GM12892 (cell line): ENCODE data around the gene KCNH1.
"Not testable (repeated sequence)": the region's sequence is repeated elsewhere in the genome, so short reads cannot be mapped to it uniquely, and the experiment has no call there.

Experiments
- DNase-seq: peaks from one replicate; pipeline ENCODE4 v3.0.0; 2011; ENCODE audit not compliant: insufficient read length
- FAIRE-seq: peaks from 2 replicates; lab custom pipeline; 2011; peaks lifted over from hg19 to GRCh38; lab: Jason Lieb, UNC
- POLR2A ChIP-seq: IDR thresholded peaks from 2 replicates; pipeline ENCODE4 v1.6.1; 2011; ENCODE audit warnings: low read depth, low read length, control low read depth
- POLR2AphosphoS5 ChIP-seq: IDR thresholded peaks from 2 replicates; pipeline ENCODE4 v1.6.1; 2011; ENCODE audit warnings: low read depth, low read length, control low read depth
- TAF1 ChIP-seq: IDR thresholded peaks from 2 replicates; pipeline ENCODE4 v1.6.1; 2011; ENCODE audit warnings: low read depth, mild to moderate bottlenecking, control low read depth, low read length, borderline replicate concordance

Gene KCNH1

GRCh38 chr1:210992837-210993236 lies 141.1 kb downstream of the KCNH1 start:
- TF ChIP-seq TAF1, result no peak
- TF ChIP-seq POLR2A, result no peak
- TF ChIP-seq POLR2AphosphoS5, result no peak
- DNase-seq, result no peak
- FAIRE-seq, result no peak

GRCh38 chr1:210989905-210990304 lies 144.0 kb downstream of the KCNH1 start:
- FAIRE-seq (no peak), DNase-seq (no peak)
- TF ChIP-seq POLR2AphosphoS5 (no peak), POLR2A (no peak), TAF1 (no peak)

- FAIRE-seq (no peak), DNase-seq (no peak)
- TF ChIP-seq TAF1 (no peak), POLR2AphosphoS5 (no peak), POLR2A (no peak)
These were observed 152.5 kb downstream of the KCNH1 start for GRCh38 chr1:210981490-210981889.

GRCh38 chr1:210980082-210980481 lies 153.9 kb downstream of the KCNH1 start:
- TF ChIP-seq POLR2A, result no peak
- no peak for TF ChIP-seq POLR2AphosphoS5
- TF ChIP-seq TAF1, result no peak
- DNase-seq (no peak), FAIRE-seq (no peak)

- no peak for FAIRE-seq
- DNase-seq, result no peak
- TF ChIP-seq TAF1 (no peak), POLR2A (no peak), POLR2AphosphoS5 (no peak)
These were observed 155.0 kb downstream of the KCNH1 start for GRCh38 chr1:210978974-210979354.

- FAIRE-seq (no peak), DNase-seq (no peak)
- TF ChIP-seq POLR2AphosphoS5 (no peak), POLR2A (no peak), TAF1 (no peak)
These were observed 155.5 kb downstream of the KCNH1 start for GRCh38 chr1:210978316-210978973.

- TF ChIP-seq POLR2A, result no peak
- no peak for TF ChIP-seq POLR2AphosphoS5
- DNase-seq (no peak), FAIRE-seq (no peak)
These were observed 182.7 kb downstream of the KCNH1 start for GRCh38 chr1:210951279-210951678.

GRCh38 chr1:210949940-210950546 lies 183.9 kb downstream of the KCNH1 start:
- not testable (repeated sequence) for FAIRE-seq
- DNase-seq, result peak; percentile 14

- no peak for FAIRE-seq
These were observed 184.5 kb downstream of the KCNH1 start for GRCh38 chr1:210949489-210949888.

GRCh38 chr1:210949039-210949438 lies 184.9 kb downstream of the KCNH1 start:
- no peak for FAIRE-seq
- no peak for DNase-seq
- TF ChIP-seq TAF1 (no peak), POLR2A (no peak), POLR2AphosphoS5 (no peak)

More at GRCh38 chr1:210949489-210949888, 184.5 kb downstream of the KCNH1 start:
- TF ChIP-seq POLR2AphosphoS5, result no peak
- no peak for TF ChIP-seq TAF1
- no peak for TF ChIP-seq POLR2A
- DNase-seq, result no peak

- TF ChIP-seq TAF1 (no peak), POLR2A (no peak), POLR2AphosphoS5 (no peak)
- DNase-seq (no peak), FAIRE-seq (no peak)
These were observed 189.7 kb downstream of the KCNH1 start for GRCh38 chr1:210944252-210944651.

- FAIRE-seq, result no peak
- DNase-seq, result no peak
- no peak for TF ChIP-seq TAF1
- no peak for TF ChIP-seq POLR2AphosphoS5
- no peak for TF ChIP-seq POLR2A
These were observed 191.4 kb downstream of the KCNH1 start for GRCh38 chr1:210942513-210942912.

GRCh38 chr1:210940081-210940617 lies 193.8 kb downstream of the KCNH1 start:
- no peak for TF ChIP-seq TAF1
- TF ChIP-seq POLR2A, result no peak
- no peak for TF ChIP-seq POLR2AphosphoS5
- DNase-seq (no peak), FAIRE-seq (no peak)
